HG02610 (cell line): ENCODE measurements around the gene MYRIP.

Experiments used
- ATAC-seq: cut with Tn5 transposase; IDR thresholded peaks from one replicate; pipeline ENCODE4 v1.9.1; 2021; ENCODE audit warnings: mild to moderate bottlenecking, moderate library complexity; ENCODE audit not compliant: unreplicated experiment

The MYRIP gene

GRCh38 chr3:40308725-40309417 lies 499.5 kb downstream of the MYRIP start:
- no peak for ATAC-seq

GRCh38 chr3:40309418-40309924 lies 500.1 kb downstream of the MYRIP start, which contains the start of gene EIF1B:
TSS of gene EIF1B (plus strand) at chr3:40309707. CDS start at chr3:40309942, 235 bp downstream.
- ATAC-seq, result peak; percentile 93
